T-cell (primary cell): Measurements from ENCODE around the gene GALNT10. TPM values are rescaled to one million over a fixed set of nuclear protein-coding genes. Genes with fewer than 3 reads are reported as not detected.

Experiments used
- ATAC-seq, 4 experiments: fragments of 200-7000 bp in 3 of 4; fragments of 150-1000 bp in 1 of 4; cut with Tn5 transposase; replicated peaks in 1 of 4; 1 replicate in 3 of 4; 2 replicates in 1 of 4; pipeline ENCODE4 v1.10.0; 2021; ENCODE audit warnings: moderate library complexity in 3 of 4, mild to moderate bottlenecking in 2 of 4, moderate number of reproducible peaks in 1 of 4
- CTCF ChIA-PET, 2 donors: fragments of 300-600 bp; sonication (Branson Sonifier 250); formaldehyde crosslinking; loops; one replicate each; lab custom pipeline; 2022; ENCODE audit warnings: antibody characterized with exemption in 2 of 2; lab: Charles Lee
- POLR2A ChIA-PET, 2 donors: fragments of 300-600 bp; sonication (Branson Sonifier 250); formaldehyde crosslinking; loops; one replicate each; lab custom pipeline; 2022; ENCODE audit warnings: antibody characterized with exemption in 2 of 2; lab: Charles Lee
- DNase-seq, 35 experiments: peaks; one replicate each; pipeline versions ENCODE4 v3.0.0 to v3.0.0-alpha.2; 2013 to 2023
- H3K27ac ChIP-seq: one replicate; pipeline ENCODE4 v1.5.1; 2013; ENCODE audit warnings: low read length
- H3K27me3 ChIP-seq, 2 experiments: replicated peaks in 1 of 2; 1 replicate in 1 of 2; 2 replicates in 1 of 2; pipeline versions ENCODE4 v1.6.1 to v1.7.0; 2013; ENCODE audit warnings: low read length in 1 of 2, mixed read lengths in 1 of 2; ENCODE audit not compliant: control insufficient read depth in 2 of 2, insufficient read depth in 2 of 2; ENCODE audit errors: extremely low read depth in 1 of 2
- H3K36me3 ChIP-seq, 2 donors: 1 replicate in 1 of 2; 2 replicates in 1 of 2; pipeline versions ENCODE4 v1.6.1 to v1.7.0; 2013; ENCODE audit warnings: low read length in 1 of 2; ENCODE audit not compliant: control insufficient read depth in 2 of 2, insufficient read depth in 1 of 2; ENCODE audit errors: extremely low read depth in 1 of 2
- H3K4me1 ChIP-seq, 2 experiments: 1 replicate in 1 of 2; 2 replicates in 1 of 2; pipeline versions ENCODE4 v1.6.1 to v1.7.0; 2013; ENCODE audit warnings: low read length in 2 of 2, mixed read lengths in 1 of 2; ENCODE audit not compliant: insufficient read depth in 2 of 2, control insufficient read depth in 1 of 2; ENCODE audit errors: extremely low read depth in 1 of 2
- H3K4me3 ChIP-seq, 2 donors: 1 replicate in 1 of 2; 2 replicates in 1 of 2; pipeline versions ENCODE4 v1.5.1 to v1.7.0; 2013; ENCODE audit warnings: mild to moderate bottlenecking in 2 of 2, low read length in 1 of 2, moderate library complexity in 1 of 2; ENCODE audit not compliant: control insufficient read depth in 1 of 2; ENCODE audit errors: extremely low read depth in 1 of 2
- H3K9me3 ChIP-seq: 2 replicates; pipeline ENCODE4 v1.7.0; 2013
- H3K27ac Mint-ChIP-seq, 2 donors: one replicate each; pipeline ENCODE4 v1.8.0; 2020 to 2021; ENCODE audit warnings: mild to moderate bottlenecking in 2 of 2, mixed read lengths in 2 of 2
- H3K27me3 Mint-ChIP-seq, 2 donors: one replicate each; pipeline ENCODE4 v1.8.0; 2021 to 2022; ENCODE audit warnings: mixed read lengths in 2 of 2
- H3K36me3 Mint-ChIP-seq: one replicate; pipeline ENCODE4 v1.8.0; 2021; ENCODE audit warnings: mixed read lengths
- H3K4me1 Mint-ChIP-seq, 3 donors: one replicate each; pipeline ENCODE4 v1.8.0; 2020 to 2022; ENCODE audit warnings: mixed read lengths in 3 of 3, mild to moderate bottlenecking in 1 of 3
- H3K4me3 Mint-ChIP-seq, 3 donors: one replicate each; pipeline ENCODE4 v1.8.0; 2020 to 2022; ENCODE audit warnings: mild to moderate bottlenecking in 3 of 3, mixed read lengths in 3 of 3, moderate library complexity in 3 of 3
- H3K9me3 Mint-ChIP-seq, 3 donors: one replicate each; pipeline ENCODE4 v1.8.0; 2020 to 2022; ENCODE audit warnings: mixed read lengths in 3 of 3
- WGBS: methylation state at CpG from one replicate; pipeline ENCODE4 v1.1.5; 2013; ENCODE audit warnings: missing lambda C conversion rate; ENCODE audit not compliant: insufficient coverage; 5-methylcytosine and 5-hydroxymethylcytosine counted together
- total RNA-seq, 35 experiments: library from RNA in 6 of 35; stranded (reverse) in 6 of 35; fragments of 120-200 nt in 1 of 35; gene quantifications; one replicate each; pipeline versions ENCODE4 v1.2.1 to v1.2.4 and lab custom pipeline; 2013 to 2026

The GALNT10 gene
- total RNA-seq, 5 donors from 2014 or later (not counting 1 experiment from before 2014, with no cell fraction given): 26.9 to 62.7 (median 40.8) TPM

DNA sequence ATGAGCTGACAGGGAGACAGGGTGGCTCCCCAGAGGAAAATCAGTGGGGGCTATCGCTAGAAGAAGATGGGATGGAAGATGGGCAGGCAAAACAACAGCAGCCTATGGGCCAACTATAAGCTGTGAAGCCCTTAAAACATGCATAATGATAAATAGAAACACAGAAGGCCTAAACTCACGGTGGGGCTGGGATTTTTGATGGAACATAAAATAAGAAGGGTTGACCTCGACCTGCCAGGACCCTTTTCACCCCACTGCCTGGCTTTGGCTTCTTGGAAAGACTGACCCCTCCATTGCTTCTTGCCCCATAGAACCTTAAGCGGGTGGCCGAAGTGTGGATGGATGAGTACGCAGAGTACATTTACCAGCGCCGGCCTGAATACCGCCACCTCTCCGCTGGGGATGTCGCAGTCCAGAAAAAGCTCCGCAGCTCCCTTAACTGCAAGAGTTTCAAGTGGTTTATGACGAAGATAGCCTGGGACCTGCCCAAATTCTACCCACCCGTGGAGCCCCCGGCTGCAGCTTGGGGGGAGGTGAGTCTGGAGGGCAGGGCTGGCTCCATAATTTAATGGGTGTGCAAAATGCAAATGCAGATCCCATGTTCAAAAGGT is 218.8 kb downstream of the GALNT10 start:
- no peak overlapping the region for H3K27ac ChIP-seq
- DNase-seq (no peak), ATAC-seq (no peak)
- peaks cover 15 to 43% of the 10 kb centered on the region in 2 donors for H3K36me3 ChIP-seq
- Mint-ChIP-seq H3K9me3 (no peaks in the 10 kb centered on the region), H3K27ac (no peak overlapping the region), H3K4me3 (no peak overlapping the region), H3K27me3 (no peaks in the 10 kb centered on the region), H3K36me3 (peaks cover 24% of the 10 kb centered on the region), H3K4me1 (peaks cover 10 to 12% (median 11%) of the 10 kb centered on the region in 3 donors)
- WGBS: 100% methylated on average over 12 of the region's 15 CpGs
- CTCF ChIA-PET: interaction anchor here in 1 of 2 donors (0.6 kb wide), 1 partner anchor 169 kb away, joined by 3 read pairs; no protein-coding TSS in a partner anchor
- H3K9me3 ChIP-seq: no peaks in the 10 kb centered on the region
- POLR2A ChIA-PET: interaction anchor here in 1 of 2 donors (0.6 kb wide), 1 partner anchor 212 kb away, joined by 8 read pairs; no protein-coding TSS in a partner anchor
- H3K4me3 ChIP-seq: no peak overlapping the region
- peaks cover 0 to 9% of the 10 kb centered on the region in 2 experiments for H3K4me1 ChIP-seq
- no peaks in the 10 kb centered on the region for H3K27me3 ChIP-seq

DNA sequence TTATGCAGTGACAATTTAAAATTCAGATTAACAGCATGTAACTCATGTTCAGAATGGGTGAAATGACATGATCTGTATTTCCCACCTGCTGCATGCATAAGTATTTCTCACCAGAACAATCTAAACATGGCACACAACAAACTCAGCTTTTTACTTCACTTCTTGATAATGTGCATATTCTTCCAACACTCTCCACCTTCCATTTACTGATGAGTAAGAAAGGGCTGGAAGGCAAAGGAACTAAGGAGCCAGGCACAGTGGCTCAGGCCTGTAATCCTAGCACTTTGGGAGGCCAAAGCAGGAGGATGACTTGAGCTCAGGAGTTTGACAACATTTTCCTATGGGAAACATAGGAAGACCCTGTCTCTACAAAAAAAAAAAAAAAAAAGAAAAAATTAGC is 219.5 kb downstream of the GALNT10 start:
- Histone ChIP-seq H3K27me3 (no peaks in the 10 kb centered on the region), H3K9me3 (no peaks in the 10 kb centered on the region), H3K27ac (no peak overlapping the region), H3K4me1 (peaks cover 0 to 6% of the 10 kb centered on the region in 2 experiments), H3K36me3 (peaks cover 15 to 46% of the 10 kb centered on the region in 2 donors), H3K4me3 (no peak overlapping the region)
- CTCF ChIA-PET: interaction anchor here (0.6 to 0.7 kb wide), 2 partner anchors 170 to 360 kb away, joined by 3 to 7 read pairs; no protein-coding TSS in a partner anchor
- ATAC-seq (no peak), DNase-seq (no peak)
- Mint-ChIP-seq H3K4me1 (peaks cover 6 to 8% (median 7%) of the 10 kb centered on the region in 3 donors), H3K27me3 (no peaks in the 10 kb centered on the region), H3K27ac (no peak overlapping the region), H3K9me3 (no peaks in the 10 kb centered on the region), H3K4me3 (no peak overlapping the region), H3K36me3 (peaks cover 26% of the 10 kb centered on the region)
- POLR2A ChIA-PET: interaction anchor here in 1 of 2 donors (0.6 kb wide), 1 partner anchor 212 kb away, joined by 8 read pairs; no protein-coding TSS in a partner anchor

DNA sequence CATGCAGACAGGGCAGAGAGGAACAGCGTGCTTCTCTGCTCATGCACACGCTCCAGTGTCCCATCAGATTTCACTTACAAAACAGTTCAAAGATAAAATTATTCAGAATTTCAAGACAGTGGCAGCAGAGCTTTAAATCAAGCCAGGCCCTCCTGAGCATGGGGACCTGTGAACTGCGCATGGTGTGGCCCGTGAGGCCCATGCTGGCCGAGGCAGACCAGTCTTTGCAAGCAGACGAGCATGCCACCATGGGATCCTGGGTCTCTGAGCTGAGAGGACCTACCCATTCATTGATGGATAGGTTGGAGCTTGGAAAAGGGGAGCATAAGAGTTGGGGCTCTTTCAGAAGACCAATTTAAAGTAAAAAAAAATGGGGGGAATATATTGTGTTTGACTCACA is 220.3 kb downstream of the GALNT10 start:
- H3K9me3 ChIP-seq: no peaks in the 10 kb centered on the region
- ChIA-PET POLR2A (no interaction called here), CTCF (interaction anchor here (0.7 kb wide), 2 partner anchors 336 to 359 kb away, joined by 5 to 7 read pairs; no protein-coding TSS in a partner anchor)
- DNase-seq (no peak), ATAC-seq (no peak)
- H3K4me3 ChIP-seq: no peak overlapping the region
- H3K4me1 Mint-ChIP-seq: peaks cover 0 to under 1% (median 0%) of the 10 kb centered on the region in 3 donors
- H3K27me3 ChIP-seq: no peaks in the 10 kb centered on the region
- no peaks in the 10 kb centered on the region for H3K27me3 Mint-ChIP-seq
- peaks cover 28% of the 10 kb centered on the region for H3K36me3 Mint-ChIP-seq
- WGBS: 81% methylated on average over 6 of the region's 6 CpGs
- peaks cover 15 to 50% of the 10 kb centered on the region in 2 donors for H3K36me3 ChIP-seq
- no peak overlapping the region for H3K27ac ChIP-seq
- no peak overlapping the region for H3K4me3 Mint-ChIP-seq
- no peak overlapping the region for H3K27ac Mint-ChIP-seq
- H3K9me3 Mint-ChIP-seq: no peaks in the 10 kb centered on the region
- no peaks in the 10 kb centered on the region for H3K4me1 ChIP-seq

DNA sequence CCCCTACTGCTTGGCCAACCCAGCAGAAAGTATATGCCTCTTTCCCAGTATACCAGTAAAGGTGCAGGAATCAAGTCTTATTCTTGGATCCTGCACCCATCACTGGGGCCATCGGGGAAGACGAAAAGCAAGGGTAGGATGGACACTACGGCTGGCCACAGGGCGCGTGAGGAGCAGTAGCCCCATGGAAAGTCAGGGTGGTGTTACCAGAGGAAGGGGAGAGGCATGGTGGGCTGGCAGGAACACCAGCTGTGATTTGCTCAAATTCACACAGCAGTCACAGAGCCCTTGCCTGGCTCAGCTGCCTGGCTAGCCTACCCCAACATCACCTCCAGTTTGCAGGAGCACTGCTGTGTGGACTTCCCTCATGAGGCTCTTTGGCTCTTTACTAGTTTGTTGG is 220.8 kb downstream of the GALNT10 start:
- Histone ChIP-seq H3K9me3 (no peaks in the 10 kb centered on the region), H3K4me1 (no peaks in the 10 kb centered on the region), H3K27ac (no peak overlapping the region), H3K36me3 (peaks cover 15 to 51% of the 10 kb centered on the region in 2 donors), H3K27me3 (no peaks in the 10 kb centered on the region), H3K4me3 (no peak overlapping the region)
- no peak for DNase-seq
- Mint-ChIP-seq H3K4me1 (no peaks in the 10 kb centered on the region), H3K27ac (no peak overlapping the region), H3K27me3 (no peaks in the 10 kb centered on the region), H3K36me3 (peaks cover 28% of the 10 kb centered on the region), H3K9me3 (no peaks in the 10 kb centered on the region), H3K4me3 (no peak overlapping the region)
- ChIA-PET POLR2A (no interaction called here), CTCF (no interaction called here)
- ATAC-seq: no peak
- 97% methylated on average over 5 of the region's 5 CpGs for WGBS

DNA sequence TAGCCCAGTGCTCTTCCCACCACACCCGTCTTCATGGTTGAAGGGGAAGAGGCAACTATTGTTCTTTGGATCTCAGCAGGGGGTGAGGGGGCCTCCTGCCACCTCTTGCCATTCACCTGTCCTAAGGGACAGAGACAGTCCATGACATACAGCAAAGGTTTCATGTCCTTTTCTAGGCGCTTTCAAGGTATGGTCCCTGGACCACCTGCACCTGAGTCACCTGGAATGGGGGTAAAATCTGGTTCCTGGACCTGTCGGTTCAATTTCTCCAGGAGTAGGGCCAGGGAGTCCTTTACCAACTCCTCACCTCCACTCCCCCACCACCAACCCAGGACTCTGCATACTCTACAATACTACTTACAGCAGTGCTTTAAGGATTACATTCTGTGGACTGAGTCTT is 221.8 kb downstream of the GALNT10 start:
- CTCF ChIA-PET: no interaction called here
- DNase-seq (no peak), ATAC-seq (no peak)
- Mint-ChIP-seq H3K4me3 (no peak overlapping the region), H3K9me3 (no peaks in the 10 kb centered on the region), H3K36me3 (peaks cover 28% of the 10 kb centered on the region), H3K27me3 (no peaks in the 10 kb centered on the region), H3K27ac (no peak overlapping the region), H3K4me1 (no peaks in the 10 kb centered on the region)
- no peaks in the 10 kb centered on the region for H3K27me3 ChIP-seq
- 100% methylated on average over 1 of the region's 3 CpGs for WGBS
- no peak overlapping the region for H3K4me3 ChIP-seq
- no peaks in the 10 kb centered on the region for H3K4me1 ChIP-seq
- H3K36me3 ChIP-seq: peaks cover 15 to 61% of the 10 kb centered on the region in 2 donors
- H3K9me3 ChIP-seq: no peaks in the 10 kb centered on the region
- POLR2A ChIA-PET: no interaction called here
- no peak overlapping the region for H3K27ac ChIP-seq

DNA sequence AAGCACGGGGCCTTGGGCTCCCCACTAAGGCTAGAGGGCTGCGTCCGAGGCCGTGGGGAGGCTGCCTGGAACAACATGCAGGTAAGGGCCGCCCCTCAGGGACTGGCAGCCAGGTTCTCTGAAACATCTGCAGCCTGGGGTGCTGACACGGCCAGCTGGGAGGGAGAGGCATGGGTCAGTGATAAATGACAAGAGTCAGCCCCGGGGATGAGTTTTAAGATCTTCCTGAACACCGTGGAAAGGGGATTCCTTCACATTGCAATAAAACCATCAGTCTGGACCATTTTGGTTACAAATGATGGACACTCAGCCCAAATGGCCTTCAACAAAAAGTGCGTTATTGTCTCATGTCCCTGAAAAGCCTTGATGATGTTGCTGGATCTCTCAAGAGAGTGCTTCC is 222.4 kb downstream of the GALNT10 start:
- ATAC-seq: no peak
- Histone ChIP-seq H3K9me3 (no peaks in the 10 kb centered on the region), H3K27me3 (no peaks in the 10 kb centered on the region), H3K36me3 (peaks cover 15 to 67% of the 10 kb centered on the region in 2 donors), H3K4me3 (no peak overlapping the region), H3K4me1 (no peaks in the 10 kb centered on the region), H3K27ac (no peak overlapping the region)
- no peak overlapping the region for H3K27ac Mint-ChIP-seq
- H3K4me3 Mint-ChIP-seq: no peak overlapping the region
- DNase-seq: no peak
- H3K4me1 Mint-ChIP-seq: no peaks in the 10 kb centered on the region
- WGBS: 93% methylated on average over 7 of the region's 9 CpGs
- ChIA-PET POLR2A (no interaction called here), CTCF (interaction anchor here in 1 of 2 donors (0.6 kb wide), 1 partner anchor 12 kb away, joined by 3 read pairs; no protein-coding TSS in a partner anchor)
- H3K27me3 Mint-ChIP-seq: no peaks in the 10 kb centered on the region
- H3K9me3 Mint-ChIP-seq: no peaks in the 10 kb centered on the region
- peaks cover 28% of the 10 kb centered on the region for H3K36me3 Mint-ChIP-seq
